M059J (cell line): Measurements from ENCODE around the gene ANKLE2. TPM values are rescaled to one million over a fixed set of nuclear protein-coding genes. Genes with fewer than 3 reads are reported as not detected.

Experiments used
- DNase-seq: peaks from one replicate; pipeline ENCODE4 v3.0.0-alpha.2; 2012; ENCODE audit warnings: low read depth
- total RNA-seq: library from RNA; depleted of rRNA; stranded (reverse); fragments of >200 nt; shearing (Covaris generic); gene quantifications from 2 replicates; pipeline ENCODE4 v1.2.3, GENCODE V29; 2014; rRNA removed

Gene ANKLE2
- total RNA-seq, 1 experiment from 2014 or later: 57.4 TPM

DNA sequence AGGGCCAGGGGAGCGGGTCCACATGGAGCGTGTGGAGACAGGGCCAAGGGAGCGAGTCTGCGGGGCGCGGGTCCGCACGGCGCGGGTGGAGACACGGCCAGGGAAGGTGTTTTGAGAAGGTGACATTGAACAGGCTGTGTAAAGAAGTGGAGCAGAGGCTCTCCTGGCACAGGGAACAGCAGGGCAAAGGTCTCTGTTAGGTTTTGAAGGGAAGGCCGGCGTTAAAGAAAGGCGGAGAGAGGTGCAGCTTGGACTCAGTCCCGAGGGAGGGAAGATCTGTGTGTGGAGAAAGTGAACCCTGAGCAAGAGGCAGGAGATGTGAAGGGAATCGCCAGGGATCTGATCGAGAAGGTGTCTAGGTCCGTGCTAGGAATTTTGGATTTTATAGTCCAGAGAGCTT is 72.4 kb downstream of the ANKLE2 start:
- no peak for DNase-seq

DNA sequence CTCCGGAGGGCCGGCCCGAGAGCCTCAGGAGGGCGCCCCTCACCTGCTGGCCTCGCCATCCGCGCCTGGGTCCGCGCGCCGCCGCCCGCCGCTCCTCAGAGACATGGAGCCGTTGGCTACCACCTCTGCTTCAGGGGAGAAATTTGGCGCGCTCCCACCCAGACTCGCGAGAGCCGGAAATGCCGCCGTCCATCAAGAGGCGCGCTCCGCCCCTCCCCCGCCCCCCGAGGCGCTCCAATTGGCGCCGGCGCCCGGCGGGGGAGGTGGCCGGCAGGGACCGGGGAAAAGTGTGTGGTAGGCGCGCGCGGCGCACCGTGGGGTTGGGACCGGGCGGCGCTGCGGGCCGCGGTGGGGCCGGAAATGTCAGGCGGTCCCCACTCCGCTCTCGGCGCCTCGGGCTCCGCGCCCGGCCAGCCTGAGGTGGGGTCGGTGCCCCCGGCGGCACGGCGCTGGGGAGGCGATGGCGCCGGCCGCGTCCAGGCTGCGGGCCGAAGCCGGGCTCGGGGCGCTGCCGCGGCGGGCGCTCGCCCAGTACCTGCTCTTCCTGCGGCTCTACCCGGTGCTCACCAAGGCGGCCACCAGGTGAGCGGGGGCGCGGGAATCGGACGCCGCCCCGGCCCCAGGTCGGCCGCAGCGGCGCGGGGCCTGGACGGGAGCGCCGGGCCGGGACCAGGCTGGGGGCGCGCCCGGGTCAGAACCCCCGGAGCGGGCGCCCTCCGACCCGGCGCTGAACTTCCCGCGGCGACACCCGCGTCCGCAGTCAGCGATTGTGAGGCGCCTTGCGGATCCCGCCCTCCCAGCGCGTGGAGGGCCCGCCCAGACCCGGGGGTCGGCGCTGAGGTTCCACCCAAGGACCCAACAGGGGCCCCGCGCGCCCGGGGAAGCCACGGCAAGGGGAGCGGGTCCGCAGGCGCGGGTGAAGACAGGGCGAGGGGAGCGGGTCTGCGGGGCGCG is 74.1 kb downstream of the ANKLE2 start, which contains the start of the genes POLE and PXMP2:
Gene POLE, minus strand, starts transcription at position 132 of the 954 bp plus-strand sequence. Its CDS starts 27 bp downstream, at position 105.
Gene PXMP2, plus strand, starts transcription at position 377 of the 954 bp plus-strand sequence. Its CDS starts 84 bp downstream, at position 461.
- DNase-seq: peak; percentile 92

DNA sequence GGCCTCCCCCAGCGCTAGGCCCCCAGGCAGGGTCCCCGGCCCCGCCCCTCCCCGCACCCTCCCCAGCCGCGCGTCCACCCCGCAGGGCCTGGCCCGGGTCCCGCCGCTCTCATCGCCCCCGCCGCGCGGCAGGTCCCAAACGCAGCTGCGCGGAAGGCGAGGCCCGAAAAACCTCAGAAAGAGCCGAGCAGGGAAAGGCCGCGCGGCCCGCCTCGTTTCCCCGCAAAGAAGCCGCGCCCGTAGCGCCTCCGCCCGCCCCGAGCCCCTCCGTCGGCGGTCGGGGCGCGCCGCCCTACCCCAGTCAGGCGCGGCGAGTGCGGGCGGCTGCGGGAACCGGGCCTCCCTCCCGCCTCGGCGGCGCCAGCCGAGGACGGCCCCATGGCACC is 74.8 kb downstream of the ANKLE2 start:
- DNase-seq: no peak

DNA sequence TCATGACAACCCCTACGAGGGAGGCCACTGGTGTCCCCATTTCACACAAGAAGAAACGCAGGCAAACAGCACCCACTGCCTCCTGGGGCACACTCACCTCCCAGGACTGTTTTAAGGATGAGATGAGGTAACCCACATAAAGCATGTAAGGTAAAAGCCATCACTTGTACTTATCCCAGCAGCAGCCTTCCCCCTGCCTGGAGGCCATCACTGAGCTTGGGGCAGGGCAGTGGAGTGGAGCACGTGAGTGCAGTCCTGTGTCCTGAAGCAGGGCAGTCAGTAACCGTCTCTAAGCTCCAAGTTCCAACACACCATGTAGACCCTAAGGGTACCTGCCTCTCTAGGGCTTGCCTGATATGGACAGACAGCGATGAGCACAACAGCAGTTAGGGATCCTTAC is 76.2 kb downstream of the ANKLE2 start:
- DNase-seq: no peak

DNA sequence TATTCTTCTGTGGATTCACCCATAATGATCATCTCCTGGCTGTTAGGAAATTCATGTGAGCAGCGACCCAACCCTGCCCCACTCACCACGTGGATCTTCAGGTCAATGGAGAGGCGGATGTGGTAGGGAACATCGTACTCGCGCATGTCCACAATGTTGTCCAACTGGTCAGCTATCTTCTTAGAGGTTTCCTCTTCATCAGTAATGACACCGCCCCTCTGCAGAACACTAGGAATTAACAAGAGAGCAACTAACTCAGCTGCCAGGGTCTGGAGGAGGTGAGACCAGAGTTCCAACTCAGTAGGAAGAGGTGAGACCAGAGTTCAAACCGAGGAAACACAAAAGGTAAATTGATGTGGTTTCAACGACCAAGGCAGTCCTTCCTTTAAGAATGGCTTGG is 84.1 kb downstream of the ANKLE2 start:
- DNase-seq: no peak

DNA sequence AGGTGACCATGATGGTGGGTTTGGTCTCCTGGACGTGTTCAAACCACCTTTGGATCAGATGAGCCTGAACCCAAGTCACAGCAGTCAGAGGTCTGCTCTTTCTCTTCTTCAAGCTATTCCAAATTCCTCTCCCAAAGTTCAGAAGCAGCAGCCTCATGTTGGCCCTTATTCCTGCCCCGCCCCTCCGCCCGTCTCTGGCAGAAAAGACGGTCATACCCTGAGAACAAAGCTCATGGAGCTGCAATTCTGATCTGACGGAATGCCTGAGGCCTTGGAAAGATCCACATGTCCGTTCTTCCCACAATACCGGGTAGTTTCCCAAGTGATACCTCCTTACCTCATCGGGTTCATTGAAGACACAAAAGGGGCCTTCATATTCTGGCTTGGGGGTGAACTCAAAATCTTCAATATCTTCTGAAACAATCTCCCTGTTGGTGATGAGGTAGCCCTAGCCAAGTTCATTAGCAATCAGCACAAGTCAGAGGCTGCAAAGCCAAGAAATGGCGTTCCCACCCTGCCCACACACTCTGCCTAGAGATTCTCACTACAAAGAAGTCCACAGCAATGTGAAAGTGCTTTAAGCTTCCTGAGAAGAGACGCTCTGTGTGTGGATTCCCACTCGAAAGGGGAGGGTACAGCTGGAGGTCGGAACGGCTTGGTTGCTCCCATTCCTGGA is 85.7 kb downstream of the ANKLE2 start:
- no peak for DNase-seq

Other genes with a start within 250 kb of the ANKLE2 start
- gene LRCOL1, start 151.2 kb downstream of the ANKLE2 start, total RNA-seq: not detected in 2 replicates
- gene P2RX2, start 143.1 kb downstream of the ANKLE2 start, total RNA-seq: not detected in 2 replicates
- gene POLE, start 74.5 kb downstream of the ANKLE2 start, total RNA-seq: 7.0 and 15.8 TPM in 2 replicates
- gene PXMP2, start 74.2 kb downstream of the ANKLE2 start, total RNA-seq: 66.4 and 83.4 TPM in 2 replicates
- gene PGAM5, start 51.0 kb downstream of the ANKLE2 start, total RNA-seq: 36.2 and 43.8 TPM in 2 replicates
- 46.1 and 98.9 TPM in 2 replicates for gene GOLGA3, start 67.0 kb upstream of the ANKLE2 start, total RNA-seq
- 14.7 and 33.1 TPM in 2 replicates for gene CHFR, start 125.8 kb upstream of the ANKLE2 start, total RNA-seq
- gene ZNF605, start 194.5 kb upstream of the ANKLE2 start, total RNA-seq: 2.0 and 6.4 TPM in 2 replicates
- gene ZNF26, start 224.5 kb upstream of the ANKLE2 start, total RNA-seq: 4.0 and 10.7 TPM in 2 replicates